ENCODE measurements around the gene MITF. TPM values are rescaled to one million over a fixed set of nuclear protein-coding genes. Genes with fewer than 3 reads are reported as not detected.

MITF gene
- total and polyA plus RNA-seq, 2 of the 4 experiments (the other 2 are of a cell fraction): 6.5 to 16.7 TPM

- 0 out of 2 replicates have a peak overlapping the region, but pooled peaks have one; percentile 38 for H3K23ac ChIP-seq (ENCODE audit: low read depth, low read length)
- H2AFZ ChIP-seq (replicated peaks; ENCODE audit: low read length, poor library complexity): no peak overlapping the region
- DNase-seq: peak; percentile 41
- no peaks in the 10 kb centered on the region for H3K9me3 ChIP-seq (ENCODE audit: control insufficient read depth, insufficient read depth, low read length)
- no peak overlapping the region for H2AK5ac ChIP-seq (ENCODE audit: low read depth, low read length)
- peak; percentile 16; the same call in 1 of the 2 replicates for ATAC-seq (ENCODE audit: low read depth)
- no peak overlapping the region; the same call in 1 of the 2 replicates for H3K14ac ChIP-seq (replicated peaks; ENCODE audit: low read depth, low read length)
- H3K4me2 ChIP-seq (ENCODE audit: low read depth, low read length): no peak overlapping the region
- H3K27me3 ChIP-seq (ENCODE audit: control insufficient read depth, insufficient read depth, low read length): no peaks in the 10 kb centered on the region
- WGBS, 2 experiments (ENCODE audit: extremely low coverage in 2 of 2, insufficient read length in 1 of 2): no CpG with 5 or more reads among the region's 1 CpG
- 0 out of 3 replicates have a peak overlapping the region, but pooled peaks have one; percentile 94 for H2BK15ac ChIP-seq (ENCODE audit: low read depth, low read length)
- ChIA-PET POLR2A (ENCODE audit: unreplicated experiment) (no interaction called here), CTCF (interaction anchor here (1.1 kb wide), 1 partner anchor 102 kb away, joined by 3 read pairs; no protein-coding TSS in a partner anchor)
- no peak overlapping the region for H2BK5ac ChIP-seq (ENCODE audit: low read depth, low read length, poor library complexity, severe bottlenecking)
- peak overlapping the region; percentile 19; the same call in 1 of the 2 replicates for H4K91ac ChIP-seq (ENCODE audit: insufficient read depth, low read depth, low read length)
- H3K9me1 ChIP-seq (ENCODE audit: insufficient read depth, low read length): peaks cover 6% of the 10 kb centered on the region; the same call in 1 of the 2 replicates
- in situ Hi-C loops (cut with MboI; ENCODE audit: low sequenced_read_pairs) (loop anchor here (10.0 kb wide), 1 partner anchor 136 kb away; no protein-coding TSS in a partner anchor), dilution Hi-C loops (cut with HindIII; ENCODE audit: low sequenced_read_pairs, unreplicated experiment) (no loop called here), intact Hi-C loops (cut with micrococcal nuclease) (loop anchor here (5.0 kb wide), 1 partner anchor 48 kb away; no protein-coding TSS in a partner anchor)
- H4K8ac ChIP-seq (ENCODE audit: low read depth in 2 of 2, low read length in 2 of 2): peak overlapping the region in 1 of 2 experiments; percentile 60; a peak in 1 of 4 replicates
- H3K36me3 ChIP-seq (ENCODE audit: control insufficient read depth, insufficient read depth, low read length): no peaks in the 10 kb centered on the region
- H3K4ac ChIP-seq (ENCODE audit: low read depth, low read length): no peak overlapping the region
- no peaks in the 10 kb centered on the region; the same call in 1 of the 2 replicates for H4K20me1 ChIP-seq (ENCODE audit: insufficient read depth, low read length)
- H2AK9ac ChIP-seq (replicated peaks; ENCODE audit: low read depth, low read length, poor library complexity): no peak overlapping the region
- peaks cover 16% of the 10 kb centered on the region for H3K4me1 ChIP-seq (ENCODE audit: control insufficient read depth, insufficient read depth, low read length)
- peaks cover 31 to 38% of the 10 kb centered on the region in 2 experiments for H3K79me1 ChIP-seq (ENCODE audit: low read depth in 1 of 2, low read length in 2 of 2)
- H2BK120ac ChIP-seq (ENCODE audit: low read depth, low read length): peak overlapping the region; percentile 63
- H3K9ac ChIP-seq (ENCODE audit: low read depth, low read length): no peak overlapping the region
- H3K4me3 ChIP-seq (ENCODE audit: insufficient read depth, low read depth, low read length): no peak overlapping the region
- TF ChIP-seq FOS (IDR thresholded peaks at IDR 0.05; ENCODE audit: low read depth, low read length) (no peak), RCOR1 (IDR thresholded peaks at IDR 0.05; ENCODE audit: insufficient replicate concordance, low read length) (no peak), NFE2L2 (IDR thresholded peaks at IDR 0.05; ENCODE audit: low read depth, low read length) (peak; percentile 51; the same call in 1 of the 2 replicates), CEBPB (IDR thresholded peaks at IDR 0.05; ENCODE audit: low read depth, low read length) (no peak)
- TF ChIP-seq, protein P1, sequence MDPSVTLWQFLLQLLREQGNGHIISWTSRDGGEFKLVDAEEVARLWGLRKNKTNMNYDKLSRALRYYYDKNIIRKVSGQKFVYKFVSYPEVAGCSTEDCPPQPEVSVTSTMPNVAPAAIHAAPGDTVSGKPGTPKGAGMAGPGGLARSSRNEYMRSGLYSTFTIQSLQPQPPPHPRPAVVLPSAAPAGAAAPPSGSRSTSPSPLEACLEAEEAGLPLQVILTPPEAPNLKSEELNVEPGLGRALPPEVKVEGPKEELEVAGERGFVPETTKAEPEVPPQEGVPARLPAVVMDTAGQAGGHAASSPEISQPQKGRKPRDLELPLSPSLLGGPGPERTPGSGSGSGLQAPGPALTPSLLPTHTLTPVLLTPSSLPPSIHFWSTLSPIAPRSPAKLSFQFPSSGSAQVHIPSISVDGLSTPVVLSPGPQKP (IDR thresholded peaks at IDR 0.05; ENCODE audit: borderline replicate concordance, low read depth, low read length): no peak
- H3K18ac ChIP-seq (ENCODE audit: low read depth, low read length): peak overlapping the region; percentile 80
- BruUV-seq (replicated peaks): no TSS peak
- no peak overlapping the region for H3K56ac ChIP-seq (ENCODE audit: extremely low read depth, insufficient read depth, low read length)
- peak overlapping the region; percentile 38; the same call in 1 of the 2 replicates for H4K5ac ChIP-seq (ENCODE audit: low read depth, low read length)
- H2BK20ac ChIP-seq (ENCODE audit: low read depth, low read length): peak overlapping the region; percentile 44
- H3K27ac ChIP-seq (ENCODE audit: insufficient read depth, low read length): no peak overlapping the region
Measured at GRCh38 chr3:69809076-69809835, 70.0 kb downstream of the MITF start.

Data from IMR-90 (cell line).